Activated naive CD4-positive, alpha-beta T cell treated with anti-CD3 and anti-CD28 coated beads, Interleukin-2, amount 10 ng/mL, durations not matched to agents 7 days and 5 days (primary cell): ENCODE data around the gene SAV1.
"Not testable (repeated sequence)": the region's sequence is repeated elsewhere in the genome, so short reads cannot be mapped to it uniquely, and the experiment has no call there.

Experiments
- CTCF ChIA-PET: fragments of 350-600 bp; sonication (Branson Sonifier 250); formaldehyde crosslinking; loops from one replicate; lab custom pipeline; 2021; ENCODE audit warnings: antibody characterized with exemption; lab: Charles Lee
- DNase-seq: peaks from one replicate; pipeline ENCODE4 v3.0.0-alpha.2; 2020
- H3K27ac Mint-ChIP-seq: one replicate; pipeline ENCODE4 v1.8.0; 2021; ENCODE audit warnings: mild to moderate bottlenecking, moderate library complexity, mixed read lengths
- H3K27me3 Mint-ChIP-seq: one replicate; pipeline ENCODE4 v1.8.0; 2021; ENCODE audit warnings: mild to moderate bottlenecking, mixed read lengths
- H3K36me3 Mint-ChIP-seq: one replicate; pipeline ENCODE4 v1.8.0; 2021; ENCODE audit warnings: mixed read lengths
- H3K4me1 Mint-ChIP-seq: one replicate; pipeline ENCODE4 v1.8.0; 2021; ENCODE audit warnings: mixed read lengths
- H3K4me3 Mint-ChIP-seq: one replicate; pipeline ENCODE4 v1.8.0; 2021; ENCODE audit warnings: mild to moderate bottlenecking, moderate library complexity, mixed read lengths
- H3K9me3 Mint-ChIP-seq: one replicate; pipeline ENCODE4 v1.8.0; 2021; ENCODE audit warnings: mixed read lengths

The SAV1 gene

GRCh38 chr14:50647753-50648152 lies 20.4 kb downstream of the SAV1 start:
- no peaks in the 10 kb centered on the region for H3K9me3 Mint-ChIP-seq
- no peak overlapping the region for H3K4me3 Mint-ChIP-seq
- H3K27ac Mint-ChIP-seq, result no peak overlapping the region
- no peaks in the 10 kb centered on the region for H3K36me3 Mint-ChIP-seq
- CTCF ChIA-PET, result no interaction called here
- H3K4me1 Mint-ChIP-seq, result no peaks in the 10 kb centered on the region
- no peaks in the 10 kb centered on the region for H3K27me3 Mint-ChIP-seq
- DNase-seq, result no peak

GRCh38 chr14:50647282-50647681 lies 20.8 kb downstream of the SAV1 start:
- DNase-seq, result no peak
- no peak overlapping the region for H3K4me3 Mint-ChIP-seq
- no peak overlapping the region for H3K27ac Mint-ChIP-seq
- H3K27me3 Mint-ChIP-seq, result no peaks in the 10 kb centered on the region
- no peaks in the 10 kb centered on the region for H3K9me3 Mint-ChIP-seq
- CTCF ChIA-PET, result no interaction called here
- no peaks in the 10 kb centered on the region for H3K4me1 Mint-ChIP-seq
- no peaks in the 10 kb centered on the region for H3K36me3 Mint-ChIP-seq

- DNase-seq, result no peak
- no peaks in the 10 kb centered on the region for H3K27me3 Mint-ChIP-seq
- CTCF ChIA-PET, result no interaction called here
- H3K27ac Mint-ChIP-seq, result no peak overlapping the region
- H3K9me3 Mint-ChIP-seq, result no peaks in the 10 kb centered on the region
- no peaks in the 10 kb centered on the region for H3K4me1 Mint-ChIP-seq
- H3K36me3 Mint-ChIP-seq, result no peaks in the 10 kb centered on the region
- H3K4me3 Mint-ChIP-seq, result no peak overlapping the region
Observed at GRCh38 chr14:50635141-50635540, 33.0 kb downstream of the SAV1 start.

- Mint-ChIP-seq H3K9me3 (no peaks in the 10 kb centered on the region), H3K27me3 (no peaks in the 10 kb centered on the region), H3K27ac (no peak overlapping the region), H3K36me3 (no peaks in the 10 kb centered on the region), H3K4me3 (no peak overlapping the region), H3K4me1 (no peaks in the 10 kb centered on the region)
- no peak for DNase-seq
- CTCF ChIA-PET, result no interaction called here
Observed at GRCh38 chr14:50633954-50634353, 34.2 kb downstream of the SAV1 start.

GRCh38 chr14:50631408-50631821 lies 36.7 kb downstream of the SAV1 start:
- Mint-ChIP-seq H3K27ac (no peak overlapping the region), H3K4me1 (no peaks in the 10 kb centered on the region), H3K36me3 (no peaks in the 10 kb centered on the region), H3K27me3 (no peaks in the 10 kb centered on the region), H3K4me3 (no peak overlapping the region), H3K9me3 (no peaks in the 10 kb centered on the region)
- no peak for DNase-seq
- CTCF ChIA-PET, result interaction anchor here (1.0 to 3.3 kb wide), 2 partner anchors 12 to 145 kb away, joined by 3 to 13 read pairs; no protein-coding TSS in a partner anchor

- H3K4me1 Mint-ChIP-seq, DNase-seq, H3K4me3 Mint-ChIP-seq, H3K36me3 Mint-ChIP-seq, H3K27me3 Mint-ChIP-seq, H3K9me3 Mint-ChIP-seq, H3K27ac Mint-ChIP-seq: not testable (repeated sequence)
- CTCF ChIA-PET, result interaction anchor here (1.0 to 2.2 kb wide), 2 partner anchors 148 to 152 kb away, joined by 3 to 11 read pairs; no protein-coding TSS in a partner anchor
Observed at GRCh38 chr14:50624947-50625346, 43.2 kb downstream of the SAV1 start.

GRCh38 chr14:50624447-50624846 lies 43.7 kb downstream of the SAV1 start:
- CTCF ChIA-PET, result interaction anchor here (1.0 to 2.2 kb wide), 2 partner anchors 148 to 152 kb away, joined by 3 to 11 read pairs; no protein-coding TSS in a partner anchor
- H3K27ac Mint-ChIP-seq, result no peak overlapping the region
- DNase-seq, result no peak

GRCh38 chr14:50622978-50623377 lies 45.1 kb downstream of the SAV1 start:
- Mint-ChIP-seq H3K9me3 (no peaks in the 10 kb centered on the region), H3K4me3 (no peak overlapping the region), H3K27ac (no peak overlapping the region), H3K4me1 (no peaks in the 10 kb centered on the region), H3K36me3 (no peaks in the 10 kb centered on the region), H3K27me3 (no peaks in the 10 kb centered on the region)
- CTCF ChIA-PET, result no interaction called here
- no peak for DNase-seq

More at GRCh38 chr14:50624447-50624846, 43.7 kb downstream of the SAV1 start:
- no peaks in the 10 kb centered on the region for H3K27me3 Mint-ChIP-seq
- no peaks in the 10 kb centered on the region for H3K4me1 Mint-ChIP-seq
- no peaks in the 10 kb centered on the region for H3K36me3 Mint-ChIP-seq
- H3K9me3 Mint-ChIP-seq, result no peaks in the 10 kb centered on the region
- H3K4me3 Mint-ChIP-seq, result no peak overlapping the region

- no peak overlapping the region for H3K27ac Mint-ChIP-seq
- no peaks in the 10 kb centered on the region for H3K36me3 Mint-ChIP-seq
- no peaks in the 10 kb centered on the region for H3K27me3 Mint-ChIP-seq
- DNase-seq, result no peak
- H3K4me3 Mint-ChIP-seq, result no peak overlapping the region
- CTCF ChIA-PET, result interaction anchor here (0.7 to 3.3 kb wide), 12 partner anchors 13 to 240 kb away, joined by 3 to 44 read pairs (median 4); partner anchors contain the start of gene ATL1
- no peaks in the 10 kb centered on the region for H3K4me1 Mint-ChIP-seq
- H3K9me3 Mint-ChIP-seq, result no peaks in the 10 kb centered on the region
Observed at GRCh38 chr14:50620341-50620740, 47.8 kb downstream of the SAV1 start.

- no peak overlapping the region for H3K27ac Mint-ChIP-seq
- H3K4me1 Mint-ChIP-seq, result no peaks in the 10 kb centered on the region
- H3K4me3 Mint-ChIP-seq, result no peak overlapping the region
- CTCF ChIA-PET, result interaction anchor here (0.6 to 3.3 kb wide), 13 partner anchors 12 to 241 kb away, joined by 3 to 44 read pairs (median 4); partner anchors contain the start of gene ATL1
- no peaks in the 10 kb centered on the region for H3K27me3 Mint-ChIP-seq
- H3K36me3 Mint-ChIP-seq, result no peaks in the 10 kb centered on the region
- H3K9me3 Mint-ChIP-seq, result no peaks in the 10 kb centered on the region
- DNase-seq, result no peak
Observed at GRCh38 chr14:50619569-50620141, 48.5 kb downstream of the SAV1 start.

- H3K36me3 Mint-ChIP-seq, result no peaks in the 10 kb centered on the region
- H3K4me1 Mint-ChIP-seq, result no peaks in the 10 kb centered on the region
- H3K27ac Mint-ChIP-seq, result no peak overlapping the region
- CTCF ChIA-PET, result interaction anchor here (1.3 to 3.1 kb wide), 5 partner anchors 10 to 244 kb away, joined by 3 to 20 read pairs (median 4); no protein-coding TSS in a partner anchor
- no peak overlapping the region for H3K4me3 Mint-ChIP-seq
- no peaks in the 10 kb centered on the region for H3K27me3 Mint-ChIP-seq
- no peaks in the 10 kb centered on the region for H3K9me3 Mint-ChIP-seq
- no peak for DNase-seq
Observed at GRCh38 chr14:50616275-50616674, 51.8 kb downstream of the SAV1 start.

GRCh38 chr14:50615552-50615951 lies 52.6 kb downstream of the SAV1 start:
- CTCF ChIA-PET, result interaction anchor here (1.3 to 3.1 kb wide), 5 partner anchors 9 to 245 kb away, joined by 3 to 20 read pairs (median 4); no protein-coding TSS in a partner anchor
- Mint-ChIP-seq H3K4me1 (no peaks in the 10 kb centered on the region), H3K9me3 (no peaks in the 10 kb centered on the region)

GRCh38 chr14:50615056-50615455 lies 53.0 kb downstream of the SAV1 start:
- DNase-seq, result no peak
- Mint-ChIP-seq H3K9me3 (no peaks in the 10 kb centered on the region), H3K4me3 (no peak overlapping the region), H3K36me3 (no peaks in the 10 kb centered on the region), H3K27ac (no peak overlapping the region), H3K4me1 (no peaks in the 10 kb centered on the region), H3K27me3 (no peaks in the 10 kb centered on the region)
- CTCF ChIA-PET, result interaction anchor here (1.3 to 3.1 kb wide), 4 partner anchors 100 to 245 kb away, joined by 3 to 20 read pairs (median 4); no protein-coding TSS in a partner anchor

More at GRCh38 chr14:50615552-50615951, 52.6 kb downstream of the SAV1 start:
- Mint-ChIP-seq H3K4me3 (no peak overlapping the region), H3K27me3 (no peaks in the 10 kb centered on the region), H3K36me3 (no peaks in the 10 kb centered on the region), H3K27ac (no peak overlapping the region)
- DNase-seq, result no peak

- no peaks in the 10 kb centered on the region for H3K27me3 Mint-ChIP-seq
- DNase-seq, result no peak
- no peak overlapping the region for H3K4me3 Mint-ChIP-seq
- CTCF ChIA-PET, result interaction anchor here (0.7 kb wide), 1 partner anchor 125 kb away, joined by 3 read pairs; no protein-coding TSS in a partner anchor
- no peak overlapping the region for H3K27ac Mint-ChIP-seq
- no peaks in the 10 kb centered on the region for H3K36me3 Mint-ChIP-seq
- H3K4me1 Mint-ChIP-seq, result no peaks in the 10 kb centered on the region
- no peaks in the 10 kb centered on the region for H3K9me3 Mint-ChIP-seq
Observed at GRCh38 chr14:50612806-50613205, 55.3 kb downstream of the SAV1 start.

GRCh38 chr14:50610465-50610864 lies 57.6 kb downstream of the SAV1 start:
- Mint-ChIP-seq H3K4me3 (no peak overlapping the region), H3K27me3 (no peaks in the 10 kb centered on the region), H3K36me3 (no peaks in the 10 kb centered on the region), H3K4me1 (no peaks in the 10 kb centered on the region), H3K9me3 (no peaks in the 10 kb centered on the region), H3K27ac (no peak overlapping the region)
- no peak for DNase-seq
- CTCF ChIA-PET, result no interaction called here
